ENCODE results near the gene ANKRD33. TPM values are rescaled to one million over a fixed set of nuclear protein-coding genes. Genes with fewer than 3 reads are reported as not detected.

The ANKRD33 gene
- polyA plus RNA-seq, 1 of the 3 experiments (the other 2 are of a cell fraction) = not detected

DNA sequence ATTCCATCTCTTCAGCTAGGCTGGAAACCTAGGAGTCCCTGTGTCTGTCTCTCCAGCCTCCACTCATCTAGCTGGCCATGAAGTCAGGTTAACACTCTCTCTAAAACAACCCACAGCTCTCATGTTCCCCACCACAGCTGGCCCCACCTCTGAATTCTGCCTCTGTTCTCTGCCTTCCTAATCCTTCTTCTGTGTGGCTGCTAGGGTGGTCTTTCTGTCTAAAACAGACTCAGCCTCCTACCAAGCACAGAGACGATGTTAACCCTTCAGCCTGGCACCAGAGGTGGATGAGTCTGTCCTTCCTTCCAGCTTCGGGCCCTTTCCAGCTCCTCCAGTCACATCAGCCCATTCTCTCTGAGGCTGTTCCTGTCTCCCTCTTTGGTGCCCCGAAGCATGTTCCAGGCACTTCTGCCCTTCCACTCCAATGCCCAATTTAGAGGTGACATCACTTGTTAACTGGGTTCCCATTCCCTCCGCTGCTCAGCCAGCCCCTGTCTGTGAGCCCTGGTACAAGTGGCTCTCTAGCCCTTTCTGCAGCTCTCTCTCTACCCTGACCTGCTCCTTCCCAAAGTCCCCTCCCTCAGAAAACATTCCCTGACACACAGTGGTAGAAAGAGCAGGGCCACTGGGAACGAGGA, 48.5 kb upstream of the ANKRD33 start:
- Histone ChIP-seq H3K36me3 (replicated peaks in 1 of 2; ENCODE audit: control insufficient read depth in 1 of 2, insufficient read depth in 2 of 2, low read length in 1 of 2) (no peaks in the 10 kb centered on the region), H3F3A (replicated peaks; ENCODE audit: insufficient read depth) (no peaks in the 10 kb centered on the region), H3K4me3 (ENCODE audit: low read depth in 2 of 2, low read length in 1 of 2) (no peak overlapping the region), H3K27ac (ENCODE audit: low read depth in 2 of 2, low read length in 1 of 2) (no peak overlapping the region), H3K79me2 (ENCODE audit: insufficient read depth) (no peaks in the 10 kb centered on the region), H3K9me3 (no peaks in the 10 kb centered on the region), H3K9ac (no peak overlapping the region), H3K4me1 (ENCODE audit: control insufficient read depth in 1 of 2, insufficient read depth in 2 of 2, low read depth in 1 of 2, low read length in 1 of 2) (peaks cover 0 to 49% of the 10 kb centered on the region in 2 experiments; a peak in 1 of 4 replicates), H3K4me2 (no peak overlapping the region), H2AFZ (ENCODE audit: low read depth) (no peak overlapping the region), H3K27me3 (ENCODE audit: insufficient read depth) (peaks cover 9% of the 10 kb centered on the region; the same call in 1 of the 2 replicates), H3K9me2 (no peaks in the 10 kb centered on the region), H4K20me1 (ENCODE audit: insufficient read depth) (no peaks in the 10 kb centered on the region)
- DNase-seq = no peak
- TF ChIP-seq GATA2 (CRISPR knock-in tag; IDR thresholded peaks at IDR 0.05) (no peak), RAD21 (IDR thresholded peaks at IDR 0.05; ENCODE audit: low read length) (no peak)
- 54% methylated on average over 5 of the region's 5 CpGs for WGBS (ENCODE audit: low lambda C conversion rate)
- ChIA-PET CTCF (interaction anchor here (0.9 to 4.8 kb wide), 7 partner anchors 12 to 186 kb away, joined by 4 to 25 read pairs (median 7); a partner anchor contains a TSS), POLR2A (no interaction called here)

- no peak overlapping the region for H3K27ac ChIP-seq (ENCODE audit: low read depth in 2 of 2, low read length in 1 of 2)
- TF ChIP-seq POLR2AphosphoS5 (IDR thresholded peaks at IDR 0.05; ENCODE audit: low read depth, low read length) (no peak), TCF12 (IDR thresholded peaks at IDR 0.05) (no peak), EP300 (IDR thresholded peaks at IDR 0.05; ENCODE audit: borderline replicate concordance in 1 of 2, low read depth in 1 of 2, low read length in 1 of 2) (no peak), USF1 (IDR thresholded peaks at IDR 0.05; ENCODE audit: borderline replicate concordance, low read depth) (no peak), RAD21 (IDR thresholded peaks at IDR 0.05; ENCODE audit: low read length) (no peak), SMC3 (IDR thresholded peaks at IDR 0.05; ENCODE audit: low read depth, low read length) (no peak), REST (IDR thresholded peaks at IDR 0.05; ENCODE audit: low read depth, low read length) (no peak), SIN3A (IDR thresholded peaks at IDR 0.05; ENCODE audit: borderline replicate concordance, low read depth, low read length) (no peak), TAF1 (IDR thresholded peaks at IDR 0.05; ENCODE audit: borderline replicate concordance, low read depth, low read length) (no peak)
- TF ChIP-seq, protein P1, sequence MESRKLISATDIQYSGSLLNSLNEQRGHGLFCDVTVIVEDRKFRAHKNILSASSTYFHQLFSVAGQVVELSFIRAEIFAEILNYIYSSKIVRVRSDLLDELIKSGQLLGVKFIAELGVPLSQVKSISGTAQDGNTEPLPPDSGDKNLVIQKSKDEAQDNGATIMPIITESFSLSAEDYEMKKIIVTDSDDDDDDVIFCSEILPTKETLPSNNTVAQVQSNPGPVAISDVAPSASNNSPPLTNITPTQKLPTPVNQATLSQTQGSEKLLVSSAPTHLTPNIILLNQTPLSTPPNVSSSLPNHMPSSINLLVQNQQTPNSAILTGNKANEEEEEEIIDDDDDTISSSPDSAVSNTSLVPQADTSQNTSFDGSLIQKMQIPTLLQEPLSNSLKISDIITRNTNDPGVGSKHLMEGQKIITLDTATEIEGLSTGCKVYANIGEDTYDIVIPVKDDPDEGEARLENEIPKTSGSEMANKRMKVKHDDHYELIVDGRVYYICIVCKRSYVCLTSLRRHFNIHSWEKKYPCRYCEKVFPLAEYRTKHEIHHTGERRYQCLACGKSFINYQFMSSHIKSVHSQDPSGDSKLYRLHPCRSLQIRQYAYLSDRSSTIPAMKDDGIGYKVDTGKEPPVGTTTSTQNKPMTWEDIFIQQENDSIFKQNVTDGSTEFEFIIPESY (IDR thresholded peaks at IDR 0.05; ENCODE audit: borderline replicate concordance, low read depth) = no peak
- TF ChIP-seq, protein P2, sequence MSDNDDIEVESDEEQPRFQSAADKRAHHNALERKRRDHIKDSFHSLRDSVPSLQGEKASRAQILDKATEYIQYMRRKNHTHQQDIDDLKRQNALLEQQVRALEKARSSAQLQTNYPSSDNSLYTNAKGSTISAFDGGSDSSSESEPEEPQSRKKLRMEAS (IDR thresholded peaks at IDR 0.05; ENCODE audit: low read depth) = no peak
- TF ChIP-seq, protein P3, sequence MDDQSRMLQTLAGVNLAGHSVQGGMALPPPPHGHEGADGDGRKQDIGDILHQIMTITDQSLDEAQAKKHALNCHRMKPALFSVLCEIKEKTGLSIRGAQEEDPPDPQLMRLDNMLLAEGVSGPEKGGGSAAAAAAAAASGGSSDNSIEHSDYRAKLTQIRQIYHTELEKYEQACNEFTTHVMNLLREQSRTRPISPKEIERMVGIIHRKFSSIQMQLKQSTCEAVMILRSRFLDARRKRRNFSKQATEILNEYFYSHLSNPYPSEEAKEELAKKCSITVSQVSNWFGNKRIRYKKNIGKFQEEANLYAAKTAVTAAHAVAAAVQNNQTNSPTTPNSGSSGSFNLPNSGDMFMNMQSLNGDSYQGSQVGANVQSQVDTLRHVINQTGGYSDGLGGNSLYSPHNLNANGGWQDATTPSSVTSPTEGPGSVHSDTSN (IDR thresholded peaks at IDR 0.05) = no peak
- 48% methylated on average over 3 of the region's 6 CpGs for WGBS (ENCODE audit: low lambda C conversion rate)
- no peak overlapping the region for H3K4me3 ChIP-seq (ENCODE audit: low read depth in 2 of 2, low read length in 1 of 2)
- H2AFZ ChIP-seq (ENCODE audit: low read depth) = no peak overlapping the region
- DNase-seq = no peak
- H3K36me3 ChIP-seq (replicated peaks in 1 of 2; ENCODE audit: control insufficient read depth in 1 of 2, insufficient read depth in 2 of 2, low read length in 1 of 2) = no peaks in the 10 kb centered on the region
- ChIA-PET CTCF (interaction anchor here (1.0 to 2.6 kb wide), 7 partner anchors 17 to 420 kb away, joined by 3 to 12 read pairs (median 4); no protein-coding TSS in a partner anchor), POLR2A (no interaction called here)
- peaks cover 0 to 65% of the 10 kb centered on the region in 2 experiments; a peak in 2 of 4 replicates for H3K4me1 ChIP-seq (ENCODE audit: control insufficient read depth in 1 of 2, insufficient read depth in 2 of 2, low read depth in 1 of 2, low read length in 1 of 2)
- H3K9me3 ChIP-seq = no peaks in the 10 kb centered on the region
- no peaks in the 10 kb centered on the region for H3K9me2 ChIP-seq
- H4K20me1 ChIP-seq (ENCODE audit: insufficient read depth) = no peaks in the 10 kb centered on the region
- H3F3A ChIP-seq (replicated peaks; ENCODE audit: insufficient read depth) = no peaks in the 10 kb centered on the region
- H3K4me2 ChIP-seq = no peak overlapping the region
- H3K9ac ChIP-seq = no peak overlapping the region
- H3K79me2 ChIP-seq (ENCODE audit: insufficient read depth) = no peaks in the 10 kb centered on the region
- H3K27me3 ChIP-seq (ENCODE audit: insufficient read depth) = peaks cover 15% of the 10 kb centered on the region; the same call in 1 of the 2 replicates
These were observed 46.9 kb upstream of the ANKRD33 start for GRCh38 chr12:51840966-51841365.

Measured in SK-N-SH (cell line).